GM23338 (cell line): ENCODE data around the gene IGDCC3. TPM values are rescaled to one million over a fixed set of nuclear protein-coding genes. Genes with fewer than 3 reads are reported as not detected.
A peak's percentile ranks its signal among the peaks of the same experiment; 100 is the strongest.

Experiments
- ATAC-seq: fragments of 200-7000 bp; cut with Tn5 transposase; 3 replicates; pipeline ENCODE4 v1.9.1; 2020
- DNase-seq: peaks from one replicate; pipeline ENCODE4 v3.0.0-alpha.2; 2015; ENCODE audit warnings: low spot score
- H2AFZ ChIP-seq: fragments of 200-600 bp; sonication (generic); 2 replicates; pipeline ENCODE4 v1.8.0; 2016; ENCODE audit warnings: antibody characterized with exemption, mild to moderate bottlenecking, moderate library complexity
- H3F3A ChIP-seq: fragments of 200-600 bp; sonication (generic); replicated peaks from 2 replicates; pipeline ENCODE4 v1.8.0; 2017; ENCODE audit warnings: antibody characterized with exemption, mixed run types, low read depth
- H3K27ac ChIP-seq: fragments of 200-600 bp; sonication (generic); 2 replicates; pipeline ENCODE4 v1.6.1; 2016; ENCODE audit warnings: low read depth
- H3K27me3 ChIP-seq: fragments of 200-600 bp; sonication (generic); 2 replicates; pipeline ENCODE4 v1.8.0; 2016; ENCODE audit warnings: mild to moderate bottlenecking, mixed run types, moderate library complexity; ENCODE audit not compliant: insufficient read depth
- H3K36me3 ChIP-seq: fragments of 200-600 bp; sonication (generic); 2 replicates; pipeline ENCODE4 v1.8.0; 2016; ENCODE audit warnings: mild to moderate bottlenecking; ENCODE audit not compliant: insufficient read depth
- H3K4me1 ChIP-seq: fragments of 200-600 bp; sonication (generic); 2 replicates; pipeline ENCODE4 v1.8.0; 2016; ENCODE audit warnings: mild to moderate bottlenecking, moderate library complexity; ENCODE audit not compliant: insufficient read depth
- H3K4me2 ChIP-seq: fragments of 200-600 bp; sonication (generic); 2 replicates; pipeline ENCODE4 v1.7.1; 2017; ENCODE audit warnings: mixed run types
- H3K4me3 ChIP-seq: fragments of 200-600 bp; sonication (generic); 2 replicates; pipeline ENCODE4 v1.6.1; 2016; ENCODE audit warnings: mixed run types
- H3K79me2 ChIP-seq: fragments of 200-600 bp; sonication (generic); replicated peaks from 2 replicates; pipeline ENCODE4 v1.8.0; 2017; ENCODE audit warnings: mild to moderate bottlenecking; ENCODE audit not compliant: insufficient read depth
- H3K9me2 ChIP-seq: fragments of 200-600 bp; sonication (generic); 2 replicates; pipeline ENCODE4 v1.8.0; 2017; ENCODE audit not compliant: insufficient read depth
- H4K20me1 ChIP-seq: fragments of 200-600 bp; sonication (generic); replicated peaks from 2 replicates; pipeline ENCODE4 v1.8.0; 2017; ENCODE audit warnings: mild to moderate bottlenecking; ENCODE audit not compliant: insufficient read depth
- H3K27ac Mint-ChIP-seq: 2 replicates; pipeline ENCODE4 v1.8.0; 2020; ENCODE audit warnings: inconsistent platforms, mild to moderate bottlenecking, moderate library complexity, mixed read lengths
- H3K27me3 Mint-ChIP-seq: 3 replicates; pipeline ENCODE4 v1.8.0; 2022; ENCODE audit warnings: low read depth, mild to moderate bottlenecking, moderate library complexity, mixed read lengths, inconsistent platforms; ENCODE audit not compliant: insufficient read depth, poor library complexity
- H3K36me3 Mint-ChIP-seq: 3 replicates; pipeline ENCODE4 v1.8.0; 2021; ENCODE audit warnings: low read depth, mild to moderate bottlenecking, inconsistent platforms, moderate library complexity, mixed read lengths
- H3K4me1 Mint-ChIP-seq: 3 replicates; pipeline ENCODE4 v1.8.0; 2020; ENCODE audit warnings: mild to moderate bottlenecking, inconsistent platforms, mixed read lengths
- H3K4me3 Mint-ChIP-seq: 3 replicates; pipeline ENCODE4 v1.8.0; 2021; ENCODE audit warnings: moderate library complexity, mild to moderate bottlenecking, inconsistent platforms, mixed read lengths
- H3K9me3 Mint-ChIP-seq: 3 replicates; pipeline ENCODE4 v1.8.0; 2020; ENCODE audit warnings: moderate library complexity, mild to moderate bottlenecking, inconsistent platforms, mixed read lengths
- EZH2 ChIP-seq: fragments of 200-600 bp; sonication (generic); IDR thresholded peaks from one replicate; pipeline ENCODE4 v1.8.0; 2017; ENCODE audit warnings: antibody characterized with exemption, mild to moderate bottlenecking, low read depth; ENCODE audit not compliant: unreplicated experiment
- JUNB ChIP-seq: IDR thresholded peaks from one replicate; pipeline ENCODE4 v1.6.1; 2016; ENCODE audit warnings: antibody characterized with exemption; ENCODE audit not compliant: unreplicated experiment
- NANOG ChIP-seq: IDR thresholded peaks from 2 replicates; pipeline ENCODE4 v1.6.1; 2016; ENCODE audit warnings: antibody characterized with exemption, borderline replicate concordance
- STAT1 ChIP-seq: IDR thresholded peaks from one replicate; pipeline ENCODE4 v1.6.1; 2016; ENCODE audit warnings: antibody characterized with exemption; ENCODE audit not compliant: unreplicated experiment
- ZNF114 ChIP-seq: fragments of 250-450 bp; sonication (Bioruptor Pico); IDR thresholded peaks from 2 replicates; pipeline ENCODE4 v1.5.0; 2020; ENCODE audit warnings: mild to moderate bottlenecking, moderate library complexity
- polyA plus RNA-seq: library from polyadenylated mRNA; unstranded; fragments of >200 nt; fragmentation: Nextera tagmentation; extraction: Ambion mirVana; gene quantifications from 2 replicates; pipeline ENCODE4 v1.2.1, GENCODE V29; 2016
- total RNA-seq: library from RNA; depleted of rRNA; stranded (reverse); fragments of >200 nt; shearing (Covaris generic); gene quantifications from 2 replicates; pipeline ENCODE4 v1.2.3, GENCODE V29; 2014
- TF ChIP-seq, protein P1 (sequence below): IDR thresholded peaks from one replicate; pipeline ENCODE4 v1.6.1; 2018; ENCODE audit warnings: antibody characterized with exemption; ENCODE audit not compliant: unreplicated experiment
- TF ChIP-seq, protein P2 (sequence below): fragments of 250-450 bp; sonication (Bioruptor Pico); IDR thresholded peaks from 2 replicates; pipeline ENCODE4 v1.5.0; 2020; ENCODE audit warnings: mild to moderate bottlenecking, moderate library complexity
- TF ChIP-seq, protein P3 (sequence below), 2 experiments: fragments of 200-600 bp in 1 of 2; sonication (generic) in 1 of 2; conservative IDR thresholded peaks; 2 replicates each; pipeline versions ENCODE4 v1.5.1 to v1.6.1; 2016 to 2017; ENCODE audit warnings: antibody characterized with exemption in 2 of 2, low read depth in 2 of 2, mild to moderate bottlenecking in 2 of 2, moderate library complexity in 1 of 2

The IGDCC3 gene
- total and polyA plus RNA-seq, 2 experiments from 2014 or later = 15.3 to 30.7 TPM

DNA sequence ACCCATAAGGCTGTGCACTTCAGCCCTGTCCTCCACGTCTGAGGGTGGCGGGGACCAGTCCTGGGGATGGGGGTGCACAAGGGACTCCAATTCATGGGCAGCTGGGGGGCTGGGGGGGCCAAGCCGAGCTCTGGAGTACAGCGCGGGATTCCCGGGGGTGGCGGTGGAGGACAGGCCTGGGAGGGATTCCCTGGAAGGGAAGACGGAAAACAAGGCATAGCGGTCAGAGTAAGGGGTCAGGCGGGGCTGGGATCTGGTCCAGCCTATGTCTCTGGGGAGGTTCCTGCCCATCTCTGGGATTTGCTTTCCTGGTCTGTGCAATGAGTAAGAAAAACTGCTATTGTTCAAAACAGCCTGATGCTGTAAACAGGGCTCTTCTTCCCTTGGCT is 8.1 kb upstream of the IGDCC3 start:
- no peak for DNase-seq
- Mint-ChIP-seq H3K4me1 (peaks cover 26% of the 10 kb centered on the region), H3K27me3 (peaks cover 12% of the 10 kb centered on the region), H3K4me3 (no peak overlapping the region), H3K9me3 (no peaks in the 10 kb centered on the region), H3K36me3 (peaks cover 36% of the 10 kb centered on the region), H3K27ac (no peak overlapping the region)
- H3K36me3 ChIP-seq = no peaks in the 10 kb centered on the region
- H3K79me2 ChIP-seq = no peaks in the 10 kb centered on the region
- H3K27ac ChIP-seq = no peak overlapping the region
- H3K9me2 ChIP-seq = no peaks in the 10 kb centered on the region
- H3K4me3 ChIP-seq = no peak overlapping the region; the same call in 1 of the 2 replicates
- no peak for TF ChIP-seq NANOG
- TF ChIP-seq, protein P1, sequence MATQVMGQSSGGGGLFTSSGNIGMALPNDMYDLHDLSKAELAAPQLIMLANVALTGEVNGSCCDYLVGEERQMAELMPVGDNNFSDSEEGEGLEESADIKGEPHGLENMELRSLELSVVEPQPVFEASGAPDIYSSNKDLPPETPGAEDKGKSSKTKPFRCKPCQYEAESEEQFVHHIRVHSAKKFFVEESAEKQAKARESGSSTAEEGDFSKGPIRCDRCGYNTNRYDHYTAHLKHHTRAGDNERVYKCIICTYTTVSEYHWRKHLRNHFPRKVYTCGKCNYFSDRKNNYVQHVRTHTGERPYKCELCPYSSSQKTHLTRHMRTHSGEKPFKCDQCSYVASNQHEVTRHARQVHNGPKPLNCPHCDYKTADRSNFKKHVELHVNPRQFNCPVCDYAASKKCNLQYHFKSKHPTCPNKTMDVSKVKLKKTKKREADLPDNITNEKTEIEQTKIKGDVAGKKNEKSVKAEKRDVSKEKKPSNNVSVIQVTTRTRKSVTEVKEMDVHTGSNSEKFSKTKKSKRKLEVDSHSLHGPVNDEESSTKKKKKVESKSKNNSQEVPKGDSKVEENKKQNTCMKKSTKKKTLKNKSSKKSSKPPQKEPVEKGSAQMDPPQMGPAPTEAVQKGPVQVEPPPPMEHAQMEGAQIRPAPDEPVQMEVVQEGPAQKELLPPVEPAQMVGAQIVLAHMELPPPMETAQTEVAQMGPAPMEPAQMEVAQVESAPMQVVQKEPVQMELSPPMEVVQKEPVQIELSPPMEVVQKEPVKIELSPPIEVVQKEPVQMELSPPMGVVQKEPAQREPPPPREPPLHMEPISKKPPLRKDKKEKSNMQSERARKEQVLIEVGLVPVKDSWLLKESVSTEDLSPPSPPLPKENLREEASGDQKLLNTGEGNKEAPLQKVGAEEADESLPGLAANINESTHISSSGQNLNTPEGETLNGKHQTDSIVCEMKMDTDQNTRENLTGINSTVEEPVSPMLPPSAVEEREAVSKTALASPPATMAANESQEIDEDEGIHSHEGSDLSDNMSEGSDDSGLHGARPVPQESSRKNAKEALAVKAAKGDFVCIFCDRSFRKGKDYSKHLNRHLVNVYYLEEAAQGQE = no peak
- TF ChIP-seq ZNF114 (CRISPR knock-in tag) = no peak
- H3K4me2 ChIP-seq = peak overlapping the region; percentile 89; the same call in 1 of the 2 replicates
- ATAC-seq = peak; percentile 6
- H3K27me3 ChIP-seq = peaks cover 7% of the 10 kb centered on the region; the same call in 1 of the 2 replicates
- peaks cover 9% of the 10 kb centered on the region; the same call in 1 of the 2 replicates for H3F3A ChIP-seq
- H3K4me1 ChIP-seq = peaks cover 16% of the 10 kb centered on the region; the same call in 1 of the 2 replicates
- no peaks in the 10 kb centered on the region for H4K20me1 ChIP-seq
- no peak overlapping the region for H2AFZ ChIP-seq

DNA sequence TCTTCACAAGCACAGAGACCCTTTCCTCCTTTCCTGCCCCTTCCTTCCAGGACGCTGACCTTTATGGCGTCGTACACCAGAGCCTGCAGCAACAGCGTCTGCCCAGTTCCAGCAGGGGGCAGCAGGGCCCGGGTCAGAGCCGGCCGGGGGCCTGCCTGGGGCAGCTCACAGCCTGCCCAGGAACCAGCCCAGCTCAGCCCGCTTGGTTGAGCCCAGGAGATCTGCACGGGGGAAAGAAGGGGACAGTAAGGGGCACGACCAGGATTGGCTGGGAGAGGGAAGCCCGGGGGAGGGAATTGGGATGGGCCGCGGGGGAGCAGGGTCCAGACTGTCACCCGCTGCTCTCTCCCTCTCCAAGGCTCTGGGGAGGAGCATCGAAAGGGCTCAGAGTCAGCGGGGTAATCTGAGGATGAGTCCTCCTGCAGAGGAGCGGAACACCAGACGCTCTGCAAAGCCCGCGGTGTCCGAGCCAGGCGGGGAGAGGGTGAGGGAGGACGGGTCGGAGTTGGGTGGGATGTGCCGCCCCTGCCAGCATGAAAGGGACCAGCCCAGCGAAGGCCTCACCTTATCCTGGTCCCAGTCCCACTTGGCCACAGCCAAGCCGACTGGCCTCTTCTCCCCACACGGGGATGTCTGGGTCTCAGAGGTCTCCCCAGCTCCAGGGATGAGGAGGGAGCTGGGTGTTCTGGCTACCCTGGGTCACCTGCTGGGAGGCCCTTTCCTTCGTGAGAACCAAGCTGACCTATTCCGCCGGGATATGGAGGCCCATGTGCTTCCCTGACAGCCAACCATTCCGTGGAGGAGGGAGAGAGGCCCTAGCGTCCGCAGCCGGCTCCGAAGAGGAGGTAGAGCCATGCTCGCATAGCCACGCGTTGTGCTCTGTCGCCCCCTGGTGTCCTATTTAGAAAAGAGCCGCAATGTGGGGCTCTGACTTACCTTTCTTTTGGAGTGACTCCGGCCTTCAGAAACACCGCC is 7.4 kb upstream of the IGDCC3 start:
- H3K27ac Mint-ChIP-seq = no peak overlapping the region
- peak; percentile 33 for TF ChIP-seq EZH2
- TF ChIP-seq, protein P2, sequence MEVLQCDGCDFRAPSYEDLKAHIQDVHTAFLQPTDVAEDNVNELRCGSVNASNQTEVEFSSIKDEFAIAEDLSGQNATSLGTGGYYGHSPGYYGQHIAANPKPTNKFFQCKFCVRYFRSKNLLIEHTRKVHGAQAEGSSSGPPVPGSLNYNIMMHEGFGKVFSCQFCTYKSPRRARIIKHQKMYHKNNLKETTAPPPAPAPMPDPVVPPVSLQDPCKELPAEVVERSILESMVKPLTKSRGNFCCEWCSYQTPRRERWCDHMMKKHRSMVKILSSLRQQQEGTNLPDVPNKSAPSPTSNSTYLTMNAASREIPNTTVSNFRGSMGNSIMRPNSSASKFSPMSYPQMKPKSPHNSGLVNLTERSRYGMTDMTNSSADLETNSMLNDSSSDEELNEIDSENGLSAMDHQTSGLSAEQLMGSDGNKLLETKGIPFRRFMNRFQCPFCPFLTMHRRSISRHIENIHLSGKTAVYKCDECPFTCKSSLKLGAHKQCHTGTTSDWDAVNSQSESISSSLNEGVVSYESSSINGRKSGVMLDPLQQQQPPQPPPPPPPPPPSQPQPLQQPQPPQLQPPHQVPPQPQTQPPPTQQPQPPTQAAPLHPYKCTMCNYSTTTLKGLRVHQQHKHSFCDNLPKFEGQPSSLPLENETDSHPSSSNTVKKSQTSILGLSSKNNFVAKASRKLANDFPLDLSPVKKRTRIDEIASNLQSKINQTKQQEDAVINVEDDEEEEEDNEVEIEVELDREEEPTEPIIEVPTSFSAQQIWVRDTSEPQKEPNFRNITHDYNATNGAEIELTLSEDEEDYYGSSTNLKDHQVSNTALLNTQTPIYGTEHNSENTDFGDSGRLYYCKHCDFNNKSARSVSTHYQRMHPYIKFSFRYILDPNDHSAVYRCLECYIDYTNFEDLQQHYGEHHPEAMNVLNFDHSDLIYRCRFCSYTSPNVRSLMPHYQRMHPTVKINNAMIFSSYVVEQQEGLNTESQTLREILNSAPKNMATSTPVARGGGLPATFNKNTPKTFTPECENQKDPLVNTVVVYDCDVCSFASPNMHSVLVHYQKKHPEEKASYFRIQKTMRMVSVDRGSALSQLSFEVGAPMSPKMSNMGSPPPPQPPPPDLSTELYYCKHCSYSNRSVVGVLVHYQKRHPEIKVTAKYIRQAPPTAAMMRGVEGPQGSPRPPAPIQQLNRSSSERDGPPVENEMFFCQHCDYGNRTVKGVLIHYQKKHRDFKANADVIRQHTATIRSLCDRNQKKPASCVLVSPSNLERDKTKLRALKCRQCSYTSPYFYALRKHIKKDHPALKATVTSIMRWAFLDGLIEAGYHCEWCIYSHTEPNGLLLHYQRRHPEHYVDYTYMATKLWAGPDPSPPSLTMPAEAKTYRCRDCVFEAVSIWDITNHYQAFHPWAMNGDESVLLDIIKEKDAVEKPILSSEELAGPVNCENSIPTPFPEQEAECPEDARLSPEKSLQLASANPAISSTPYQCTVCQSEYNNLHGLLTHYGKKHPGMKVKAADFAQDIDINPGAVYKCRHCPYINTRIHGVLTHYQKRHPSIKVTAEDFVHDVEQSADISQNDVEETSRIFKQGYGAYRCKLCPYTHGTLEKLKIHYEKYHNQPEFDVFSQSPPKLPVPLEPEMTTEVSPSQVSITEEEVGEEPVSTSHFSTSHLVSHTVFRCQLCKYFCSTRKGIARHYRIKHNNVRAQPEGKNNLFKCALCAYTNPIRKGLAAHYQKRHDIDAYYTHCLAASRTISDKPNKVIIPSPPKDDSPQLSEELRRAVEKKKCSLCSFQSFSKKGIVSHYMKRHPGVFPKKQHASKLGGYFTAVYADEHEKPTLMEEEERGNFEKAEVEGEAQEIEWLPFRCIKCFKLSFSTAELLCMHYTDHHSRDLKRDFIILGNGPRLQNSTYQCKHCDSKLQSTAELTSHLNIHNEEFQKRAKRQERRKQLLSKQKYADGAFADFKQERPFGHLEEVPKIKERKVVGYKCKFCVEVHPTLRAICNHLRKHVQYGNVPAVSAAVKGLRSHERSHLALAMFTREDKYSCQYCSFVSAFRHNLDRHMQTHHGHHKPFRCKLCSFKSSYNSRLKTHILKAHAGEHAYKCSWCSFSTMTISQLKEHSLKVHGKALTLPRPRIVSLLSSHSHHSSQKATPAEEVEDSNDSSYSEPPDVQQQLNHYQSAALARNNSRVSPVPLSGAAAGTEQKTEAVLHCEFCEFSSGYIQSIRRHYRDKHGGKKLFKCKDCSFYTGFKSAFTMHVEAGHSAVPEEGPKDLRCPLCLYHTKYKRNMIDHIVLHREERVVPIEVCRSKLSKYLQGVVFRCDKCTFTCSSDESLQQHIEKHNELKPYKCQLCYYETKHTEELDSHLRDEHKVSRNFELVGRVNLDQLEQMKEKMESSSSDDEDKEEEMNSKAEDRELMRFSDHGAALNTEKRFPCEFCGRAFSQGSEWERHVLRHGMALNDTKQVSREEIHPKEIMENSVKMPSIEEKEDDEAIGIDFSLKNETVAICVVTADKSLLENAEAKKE (CRISPR knock-in tag) = no peak
- TF ChIP-seq, protein P3, sequence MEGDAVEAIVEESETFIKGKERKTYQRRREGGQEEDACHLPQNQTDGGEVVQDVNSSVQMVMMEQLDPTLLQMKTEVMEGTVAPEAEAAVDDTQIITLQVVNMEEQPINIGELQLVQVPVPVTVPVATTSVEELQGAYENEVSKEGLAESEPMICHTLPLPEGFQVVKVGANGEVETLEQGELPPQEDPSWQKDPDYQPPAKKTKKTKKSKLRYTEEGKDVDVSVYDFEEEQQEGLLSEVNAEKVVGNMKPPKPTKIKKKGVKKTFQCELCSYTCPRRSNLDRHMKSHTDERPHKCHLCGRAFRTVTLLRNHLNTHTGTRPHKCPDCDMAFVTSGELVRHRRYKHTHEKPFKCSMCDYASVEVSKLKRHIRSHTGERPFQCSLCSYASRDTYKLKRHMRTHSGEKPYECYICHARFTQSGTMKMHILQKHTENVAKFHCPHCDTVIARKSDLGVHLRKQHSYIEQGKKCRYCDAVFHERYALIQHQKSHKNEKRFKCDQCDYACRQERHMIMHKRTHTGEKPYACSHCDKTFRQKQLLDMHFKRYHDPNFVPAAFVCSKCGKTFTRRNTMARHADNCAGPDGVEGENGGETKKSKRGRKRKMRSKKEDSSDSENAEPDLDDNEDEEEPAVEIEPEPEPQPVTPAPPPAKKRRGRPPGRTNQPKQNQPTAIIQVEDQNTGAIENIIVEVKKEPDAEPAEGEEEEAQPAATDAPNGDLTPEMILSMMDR (conservative IDR thresholded peaks at IDR 0.05; ENCODE audit: low read depth in 2 of 2) = peak; percentile 92 to 98
- TF ChIP-seq JUNB = no peak
- TF ChIP-seq STAT1 = no peak

More for the DNA sequence above, 7.4 kb upstream of the IGDCC3 start:
- Histone ChIP-seq H3K79me2 (no peaks in the 10 kb centered on the region), H3F3A (peaks cover 11% of the 10 kb centered on the region; the same call in 1 of the 2 replicates), H3K4me2 (peak overlapping the region; percentile 89), H4K20me1 (no peaks in the 10 kb centered on the region), H3K36me3 (no peaks in the 10 kb centered on the region), H3K27ac (no peak overlapping the region), H3K9me2 (no peaks in the 10 kb centered on the region), H2AFZ (peak overlapping the region; percentile 94), H3K4me1 (peaks cover 16% of the 10 kb centered on the region; the same call in 1 of the 2 replicates), H3K27me3 (peaks cover 11% of the 10 kb centered on the region), H3K4me3 (peak overlapping the region; percentile 59)
- ATAC-seq (peak; percentile 90), DNase-seq (peak; percentile 97)
- Mint-ChIP-seq H3K4me1 (peaks cover 28% of the 10 kb centered on the region), H3K4me3 (peak overlapping the region; percentile 49), H3K27me3 (peaks cover 15% of the 10 kb centered on the region), H3K9me3 (no peaks in the 10 kb centered on the region), H3K36me3 (peaks cover 35% of the 10 kb centered on the region)
